Natural killer cell (primary cell): Measurements from ENCODE around the gene ATP6V0E1. TPM values are rescaled to one million over a fixed set of nuclear protein-coding genes. Genes with fewer than 3 reads are reported as not detected.
A peak's percentile ranks its signal among the peaks of the same experiment; 100 is the strongest.

Experiments
- ATAC-seq, 3 donors: fragments of 150-1000 bp in 2 of 3; fragments of 200-7000 bp in 1 of 3; cut with Tn5 transposase; 1 replicate in 1 of 3; 2 replicates in 2 of 3; pipeline ENCODE4 v1.10.0; 2021; ENCODE audit warnings: mild to moderate bottlenecking in 2 of 3, moderate library complexity in 2 of 3
- DNase-seq, 2 donors: peaks; one replicate each; pipeline versions ENCODE4 v3.0.0 to v3.0.0-alpha.2; 2013 to 2021; ENCODE audit warnings: mixed read lengths in 1 of 2
- H3K27ac ChIP-seq: one replicate; pipeline ENCODE4 v1.5.1; 2013; ENCODE audit warnings: mild to moderate bottlenecking, low read length
- H3K27me3 ChIP-seq: one replicate; pipeline ENCODE4 v1.6.1; 2013; ENCODE audit warnings: low read length; ENCODE audit not compliant: control insufficient read depth, insufficient read depth
- H3K36me3 ChIP-seq: one replicate; pipeline ENCODE4 v1.6.1; 2013; ENCODE audit warnings: low read length; ENCODE audit not compliant: control insufficient read depth, insufficient read depth
- H3K4me1 ChIP-seq: one replicate; pipeline ENCODE4 v1.6.1; 2013; ENCODE audit warnings: low read length; ENCODE audit not compliant: control insufficient read depth, insufficient read depth
- H3K4me3 ChIP-seq: one replicate; pipeline ENCODE4 v1.5.1; 2013; ENCODE audit warnings: low read length
- H3K9me3 ChIP-seq: one replicate; pipeline ENCODE4 v1.6.1; 2013; ENCODE audit warnings: low read length; ENCODE audit not compliant: control insufficient read depth, insufficient read depth
- H3K27ac Mint-ChIP-seq, 2 donors: one replicate each; pipeline ENCODE4 v1.8.0; 2022; ENCODE audit warnings: mild to moderate bottlenecking in 2 of 2, mixed read lengths in 2 of 2, moderate library complexity in 1 of 2
- H3K27me3 Mint-ChIP-seq, 2 donors: one replicate each; pipeline ENCODE4 v1.8.0; 2022; ENCODE audit warnings: low read depth in 2 of 2, mixed read lengths in 2 of 2
- H3K36me3 Mint-ChIP-seq: one replicate; pipeline ENCODE4 v1.8.0; 2022; ENCODE audit warnings: mixed read lengths
- H3K4me1 Mint-ChIP-seq, 2 donors: one replicate each; pipeline ENCODE4 v1.8.0; 2022; ENCODE audit warnings: mixed read lengths in 2 of 2
- H3K4me3 Mint-ChIP-seq: one replicate; pipeline ENCODE4 v1.8.0; 2022; ENCODE audit warnings: mild to moderate bottlenecking, moderate library complexity, mixed read lengths
- H3K9me3 Mint-ChIP-seq, 2 donors: one replicate each; pipeline ENCODE4 v1.8.0; 2022; ENCODE audit warnings: mixed read lengths in 2 of 2
- CTCF ChIP-seq: fragments of 200-600 bp; IDR thresholded peaks from one replicate; pipeline ENCODE4 v1.8.0; 2022; ENCODE audit warnings: antibody characterized with exemption
- WGBS: methylation state at CpG from one replicate; pipeline ENCODE4 v1.1.7; 2013; ENCODE audit warnings: missing lambda C conversion rate; ENCODE audit not compliant: insufficient coverage; 5-methylcytosine and 5-hydroxymethylcytosine counted together
- intact Hi-C: fragments of 100-400 bp; cut with micrococcal nuclease; formaldehyde crosslinking; loops from one replicate; pipeline ENCODE4 v1.14.2; 2022
- total RNA-seq, 4 donors: library from RNA; stranded (reverse); fragments of 120-200 nt in 1 of 4; gene quantifications; one replicate each; pipeline versions ENCODE4 v1.2.3 to v1.2.4, GENCODE V29; 2013 to 2022

ATP6V0E1 gene
- total RNA-seq, 3 donors from 2014 or later (not counting 1 experiment from before 2014, with no cell fraction given): 101 to 141 (median 103) TPM

- Histone ChIP-seq H3K36me3 (peaks cover 10% of the 10 kb centered on the region), H3K9me3 (no peaks in the 10 kb centered on the region), H3K27ac (no peak overlapping the region), H3K4me1 (peaks cover 5% of the 10 kb centered on the region), H3K27me3 (no peaks in the 10 kb centered on the region), H3K4me3 (no peak overlapping the region)
- DNase-seq (no peak), ATAC-seq (no peak)
- no peaks in the 10 kb centered on the region for H3K9me3 Mint-ChIP-seq
- H3K27ac Mint-ChIP-seq: peak overlapping the region in 1 of 2 donors; percentile 43
- H3K36me3 Mint-ChIP-seq: no peaks in the 10 kb centered on the region
- H3K4me1 Mint-ChIP-seq: peaks cover 8 to 12% of the 10 kb centered on the region in 2 donors
- H3K4me3 Mint-ChIP-seq: no peak overlapping the region
- no peak for TF ChIP-seq CTCF
- intact Hi-C loops: no loop called here
- H3K27me3 Mint-ChIP-seq: no peaks in the 10 kb centered on the region
- WGBS: 86% methylated on average over 8 of the region's 15 CpGs
Measured at GRCh38 chr5:172953776-172954675, 29.5 kb upstream of the ATP6V0E1 start.

DNA sequence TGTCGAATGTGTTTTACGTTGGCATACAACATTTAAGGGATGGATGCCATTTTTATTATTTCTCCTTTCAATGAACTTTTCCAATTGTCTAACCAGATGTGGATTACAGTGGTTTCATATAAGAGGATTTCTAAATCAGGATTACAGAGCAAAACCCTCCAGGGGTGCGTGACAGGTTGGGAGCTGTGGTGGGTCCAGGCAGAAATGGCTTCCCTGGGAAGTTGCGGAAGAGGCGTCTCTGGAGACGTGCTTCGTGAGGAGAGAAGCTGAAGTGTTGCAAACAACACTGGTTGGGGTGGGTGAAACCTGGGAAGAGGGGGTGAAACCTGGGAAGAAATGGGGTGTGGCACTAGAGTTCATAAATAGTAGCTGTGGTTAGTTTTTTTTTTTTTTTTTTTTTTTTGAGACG, 28.8 kb upstream of the ATP6V0E1 start:
- Histone ChIP-seq H3K36me3 (peaks cover 9% of the 10 kb centered on the region), H3K4me1 (peaks cover 10% of the 10 kb centered on the region), H3K9me3 (no peaks in the 10 kb centered on the region), H3K27ac (no peak overlapping the region), H3K4me3 (no peak overlapping the region), H3K27me3 (no peaks in the 10 kb centered on the region)
- ATAC-seq (no peak), DNase-seq (no peak)
- H3K4me3 Mint-ChIP-seq: no peak overlapping the region
- H3K27ac Mint-ChIP-seq: peak overlapping the region in 1 of 2 donors; percentile 15
- no peak for TF ChIP-seq CTCF
- H3K4me1 Mint-ChIP-seq: peaks cover 12 to 17% of the 10 kb centered on the region in 2 donors
- WGBS: 88% methylated on average over 6 of the region's 8 CpGs
- no peaks in the 10 kb centered on the region for H3K36me3 Mint-ChIP-seq
- intact Hi-C loops: no loop called here
- no peaks in the 10 kb centered on the region for H3K27me3 Mint-ChIP-seq
- H3K9me3 Mint-ChIP-seq: no peaks in the 10 kb centered on the region

- Histone ChIP-seq H3K27ac (no peak overlapping the region), H3K27me3 (no peaks in the 10 kb centered on the region), H3K36me3 (peaks cover 7% of the 10 kb centered on the region), H3K4me1 (peaks cover 17% of the 10 kb centered on the region), H3K4me3 (no peak overlapping the region), H3K9me3 (no peaks in the 10 kb centered on the region)
- TF ChIP-seq CTCF: no peak
- DNase-seq: no peak
- Mint-ChIP-seq H3K9me3 (no peaks in the 10 kb centered on the region), H3K27ac (no peak overlapping the region), H3K4me3 (no peak overlapping the region), H3K4me1 (peaks cover 26% of the 10 kb centered on the region in 2 donors), H3K36me3 (no peaks in the 10 kb centered on the region), H3K27me3 (no peaks in the 10 kb centered on the region)
- intact Hi-C loops: no loop called here
- 100% methylated on average over 1 of the region's 3 CpGs for WGBS
- ATAC-seq: no peak
Measured at GRCh38 chr5:172956228-172956627, 27.3 kb upstream of the ATP6V0E1 start.
